Kidney glomerular epithelial cell (primary cell): Measurements from ENCODE around the gene RDX.
"Not testable (repeated sequence)": the region's sequence is repeated elsewhere in the genome, so short reads cannot be mapped to it uniquely, and the experiment has no call there.

Experiments
- DNase-seq: peaks from one replicate; lab custom pipeline; 2025; lab: John Stamatoyannopoulos, UW

Gene RDX

DNA sequence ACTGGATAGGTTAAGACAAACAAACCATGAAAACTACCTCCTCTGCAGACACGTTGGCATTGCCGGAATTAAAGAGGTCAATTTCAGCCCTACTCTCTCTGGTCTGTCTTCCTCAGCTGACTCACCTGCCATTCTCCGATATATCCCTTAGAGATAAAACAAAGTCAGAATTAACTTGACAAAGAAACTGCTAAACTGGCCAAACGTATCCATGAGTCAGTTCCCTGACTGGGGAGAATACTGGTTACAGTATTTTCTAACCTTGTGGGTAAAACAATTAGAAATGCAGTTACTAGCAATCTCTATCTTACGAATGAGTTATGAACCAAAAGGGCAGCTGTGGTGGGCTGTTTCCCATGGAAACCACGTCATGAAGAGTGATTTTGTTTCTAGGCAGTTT is 96.2 kb downstream of the RDX start:
- peak; percentile 91 for DNase-seq

DNA sequence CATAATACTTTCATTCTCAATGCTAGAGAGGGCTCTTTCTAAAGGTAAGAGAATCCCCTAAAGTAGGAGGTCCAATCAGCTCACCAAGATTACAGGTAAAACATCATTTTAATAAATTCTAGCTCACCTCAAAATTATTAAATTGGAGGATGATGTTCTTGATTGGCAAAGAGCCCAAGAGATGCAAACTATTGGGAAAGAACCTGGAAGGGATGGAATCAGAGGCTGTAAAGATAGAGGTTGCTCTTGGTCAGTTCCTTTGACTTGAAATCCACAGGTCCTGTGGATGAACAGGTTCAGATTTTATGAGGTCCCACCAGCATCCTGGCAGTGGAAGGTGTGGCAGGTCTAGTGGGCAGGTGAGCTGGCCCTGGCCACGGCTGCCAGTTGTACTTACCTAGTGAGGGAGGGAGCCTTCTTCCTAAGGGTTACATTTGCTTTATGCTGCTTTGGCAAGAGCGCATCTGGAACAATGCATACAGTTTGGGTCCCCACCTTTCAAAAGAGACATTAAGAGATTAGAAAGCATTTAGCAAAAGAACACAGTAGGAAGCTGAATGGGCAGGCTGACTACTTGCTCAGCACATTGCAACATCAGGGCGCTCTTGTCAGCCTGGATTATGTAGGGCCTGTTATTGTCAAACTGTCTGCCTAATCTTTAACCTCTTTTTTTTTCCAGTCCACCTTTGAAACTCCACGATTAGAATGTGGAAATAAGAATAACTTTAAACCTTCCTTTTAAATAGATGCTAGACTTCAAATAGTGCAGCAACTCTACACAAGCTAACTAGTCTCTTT is 97.0 kb downstream of the RDX start:
- no peak for DNase-seq

DNA sequence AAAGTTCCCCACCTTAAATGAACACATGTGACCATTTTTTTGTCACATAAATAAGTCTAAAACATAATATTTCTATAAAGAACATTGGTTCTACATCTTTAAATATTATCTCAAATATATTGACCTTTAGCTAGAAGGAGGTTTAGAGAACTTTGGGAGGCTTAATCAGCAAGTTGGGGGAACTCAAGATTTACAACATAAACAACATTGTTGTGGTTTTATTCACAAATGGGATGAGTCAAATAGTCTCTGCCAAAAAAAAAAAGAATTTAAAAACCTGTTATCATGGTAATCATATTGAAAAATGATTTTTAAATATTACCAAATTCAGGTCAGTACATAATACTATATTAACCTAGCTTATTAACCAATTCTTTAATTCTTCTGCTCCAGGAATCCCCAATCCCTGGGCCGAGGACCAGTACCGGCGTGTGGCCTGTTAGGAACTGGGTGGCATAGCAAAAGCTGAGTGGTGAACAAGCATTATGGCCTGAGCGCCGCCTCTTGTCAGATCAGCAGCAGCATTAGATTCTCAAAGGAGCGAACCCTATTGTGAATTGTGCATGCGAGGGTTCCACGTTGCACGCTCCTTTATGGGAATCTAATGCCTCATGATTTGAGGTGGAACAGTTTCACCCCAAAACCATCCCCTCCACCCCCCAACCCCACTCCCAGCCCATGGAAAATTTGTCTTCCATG is 98.2 kb downstream of the RDX start:
- no peak for DNase-seq

DNA sequence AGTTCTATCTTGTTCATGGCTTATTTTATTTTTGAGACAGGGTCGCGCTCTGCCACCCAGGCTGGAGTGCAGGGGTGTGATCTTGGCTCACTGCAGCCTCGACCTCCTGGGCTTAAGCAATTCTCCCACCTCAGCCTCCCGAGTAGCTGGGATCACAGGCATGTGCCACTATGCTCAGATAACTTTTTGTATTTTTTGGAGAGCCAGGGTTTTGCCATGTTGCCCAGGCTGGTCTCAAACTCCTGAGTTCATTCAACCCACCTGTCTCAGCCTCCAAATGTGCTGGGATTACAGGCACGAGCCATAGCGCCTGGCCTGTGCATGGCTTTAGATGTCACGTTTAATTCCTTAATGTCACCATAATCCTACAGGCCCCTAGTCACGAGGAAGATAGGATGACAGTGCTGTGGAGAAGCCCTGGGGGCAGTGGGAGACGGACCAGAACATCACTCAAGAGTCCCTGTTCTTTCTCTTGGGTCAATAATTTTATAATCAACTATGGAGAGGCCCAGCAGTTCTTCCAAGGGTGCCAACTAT is 99.5 kb downstream of the RDX start:
- no peak for DNase-seq

DNA sequence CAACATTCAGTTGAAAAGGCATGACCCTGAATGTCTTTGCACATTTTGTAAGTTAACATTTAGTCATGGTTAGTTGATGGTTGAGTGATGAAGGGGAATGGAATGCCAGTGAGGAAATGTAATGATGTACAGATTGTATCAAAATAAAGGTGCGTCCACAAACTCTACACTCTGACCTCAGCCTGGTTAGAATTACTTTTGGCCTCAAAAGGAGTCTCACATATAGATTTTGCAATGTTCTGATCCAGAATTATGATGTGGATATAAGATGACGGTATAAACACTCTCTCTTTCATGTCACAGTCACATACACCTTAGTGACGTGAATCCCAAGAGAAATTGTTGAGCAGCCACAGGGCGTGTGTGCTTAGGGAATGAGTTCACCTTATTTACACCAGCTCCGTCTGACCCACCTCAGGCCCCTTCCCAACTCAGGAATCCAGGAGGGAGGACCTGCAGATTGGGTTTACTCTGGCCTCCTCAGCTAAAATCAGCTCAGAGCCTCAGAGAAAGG is 100.1 kb downstream of the RDX start:
- DNase-seq, result peak; percentile 82

DNA sequence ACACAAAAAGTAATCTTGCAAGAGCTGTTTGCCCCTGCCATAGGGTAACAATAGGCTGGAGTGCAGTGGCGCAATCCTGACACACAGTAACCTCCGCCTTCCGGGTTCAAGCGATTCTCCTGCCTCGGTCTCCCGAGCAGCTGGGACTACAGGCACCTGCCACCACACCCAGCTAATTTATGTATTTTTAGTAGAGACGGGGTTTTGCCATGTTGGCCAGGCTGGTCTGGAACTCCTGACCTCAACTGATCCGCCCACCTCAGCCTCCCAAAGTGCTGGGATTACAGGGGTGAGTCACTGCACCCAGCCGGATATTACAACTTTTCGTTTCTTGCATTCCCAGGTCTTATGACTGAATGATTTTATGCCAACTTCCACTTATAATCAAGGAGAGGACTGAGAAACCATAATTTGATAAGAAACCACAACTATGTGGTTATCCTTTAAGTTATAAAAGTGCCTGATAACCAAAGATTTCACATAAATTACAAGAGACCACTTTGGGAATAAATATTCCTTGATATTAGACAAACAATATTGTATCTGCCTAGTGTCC is 102.1 kb downstream of the RDX start:
- peak; percentile 67 for DNase-seq

DNA sequence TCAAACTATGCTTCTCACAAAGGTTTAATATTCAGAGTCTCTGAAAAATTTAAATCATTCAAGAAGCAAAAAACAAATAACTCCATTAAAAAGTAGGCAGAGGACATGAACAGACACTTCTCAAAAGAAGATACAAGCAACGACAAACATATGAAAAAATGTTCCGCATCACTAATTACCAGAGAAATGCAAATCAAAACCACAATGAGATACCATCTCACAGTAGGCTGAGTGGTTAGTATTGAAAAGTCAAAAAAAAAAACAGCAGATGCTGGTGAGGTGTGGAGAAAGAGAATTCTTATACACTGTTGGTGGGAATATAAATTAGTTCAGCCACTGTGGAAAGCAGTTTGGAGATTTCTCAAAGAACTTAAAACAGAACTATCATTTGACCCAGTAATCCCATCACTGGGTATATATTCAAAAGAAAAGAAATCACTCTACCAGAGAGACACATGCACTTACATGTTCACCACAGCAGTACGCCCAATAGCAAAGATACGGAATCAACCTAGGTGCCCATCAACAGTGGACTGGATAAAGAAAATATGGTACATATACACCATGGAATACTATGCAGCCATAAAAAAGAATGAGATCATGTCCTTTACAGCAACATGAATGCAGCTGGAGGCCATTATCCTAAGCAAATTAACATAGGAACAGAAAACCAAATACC is 103.7 kb downstream of the RDX start:
- not testable (repeated sequence) for DNase-seq

DNA sequence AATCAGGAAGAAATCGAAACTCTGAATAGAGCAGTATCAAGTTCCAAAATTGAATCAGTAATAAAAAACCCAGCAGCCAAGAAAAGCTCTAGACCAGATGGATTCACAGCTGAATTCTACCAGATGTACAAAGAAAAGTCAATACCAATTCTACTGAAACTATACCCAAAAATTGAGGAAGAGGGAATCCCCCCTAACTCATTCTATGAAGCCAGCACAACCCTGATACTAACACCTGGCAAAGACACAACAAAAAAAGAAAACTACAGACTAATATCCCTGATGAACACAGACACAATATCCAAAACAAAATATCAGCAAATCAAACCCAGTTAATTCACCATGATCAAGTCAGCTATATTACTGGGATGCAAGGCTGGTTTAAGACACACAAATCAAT is 105.5 kb downstream of the RDX start:
- no peak for DNase-seq

DNA sequence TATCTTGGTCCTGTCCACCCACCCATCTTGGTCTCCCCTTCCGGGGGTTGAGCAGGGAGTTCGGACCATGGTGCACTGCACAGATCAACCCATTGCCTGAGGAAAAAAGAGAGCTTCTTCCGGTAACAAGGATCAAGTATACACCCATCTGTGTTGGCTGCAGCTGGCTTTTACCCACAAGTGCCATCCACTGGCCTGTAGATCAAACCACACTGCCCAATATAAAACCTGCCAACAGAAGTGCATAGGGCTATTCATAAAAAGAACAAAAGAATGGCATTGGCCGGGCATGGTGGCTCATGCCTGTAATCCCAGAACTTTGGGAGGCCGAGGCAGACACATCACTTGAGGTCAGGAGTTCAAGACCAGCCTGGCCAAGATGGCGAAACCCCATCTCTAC is 108.7 kb downstream of the RDX start:
- no peak for DNase-seq

DNA sequence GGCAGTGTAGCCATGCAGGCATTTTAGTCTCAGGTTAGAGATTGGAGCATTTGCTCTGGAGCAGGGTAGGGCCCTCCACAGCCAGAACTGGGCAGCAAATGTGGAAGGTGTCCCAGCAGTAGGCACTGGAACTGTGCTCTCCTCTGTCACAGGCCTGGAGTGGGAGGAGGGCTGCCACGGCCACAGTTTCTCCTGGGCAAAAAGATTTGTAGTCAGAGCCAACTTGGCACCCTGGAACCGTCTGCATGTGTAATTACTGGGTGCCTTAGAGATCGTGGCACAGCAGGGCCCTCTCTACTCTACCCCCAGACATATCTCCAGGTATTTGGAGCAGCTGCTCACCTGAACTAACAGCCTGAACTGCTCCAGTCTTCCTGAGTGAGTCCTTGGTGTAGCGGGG is 109.5 kb downstream of the RDX start:
- no peak for DNase-seq

DNA sequence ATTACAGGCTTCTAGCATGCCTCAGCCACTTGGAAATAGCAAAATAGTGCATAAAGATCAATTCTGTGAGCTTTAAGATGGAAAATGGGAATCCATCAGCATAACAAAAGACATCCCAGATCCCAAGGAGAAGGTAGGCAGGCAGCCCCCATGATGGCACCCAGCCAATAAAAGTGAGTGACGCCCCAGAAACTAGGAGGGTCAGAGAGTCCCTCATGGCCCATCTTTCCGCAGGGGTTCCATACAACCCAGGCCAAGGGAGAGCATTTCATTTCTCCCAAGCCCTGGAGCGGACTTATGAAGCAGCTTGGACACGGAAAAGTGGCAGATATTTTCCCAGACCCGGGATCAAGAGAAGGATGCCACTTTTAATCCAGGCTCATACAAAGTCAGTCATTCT is 110.0 kb downstream of the RDX start:
- no peak for DNase-seq

DNA sequence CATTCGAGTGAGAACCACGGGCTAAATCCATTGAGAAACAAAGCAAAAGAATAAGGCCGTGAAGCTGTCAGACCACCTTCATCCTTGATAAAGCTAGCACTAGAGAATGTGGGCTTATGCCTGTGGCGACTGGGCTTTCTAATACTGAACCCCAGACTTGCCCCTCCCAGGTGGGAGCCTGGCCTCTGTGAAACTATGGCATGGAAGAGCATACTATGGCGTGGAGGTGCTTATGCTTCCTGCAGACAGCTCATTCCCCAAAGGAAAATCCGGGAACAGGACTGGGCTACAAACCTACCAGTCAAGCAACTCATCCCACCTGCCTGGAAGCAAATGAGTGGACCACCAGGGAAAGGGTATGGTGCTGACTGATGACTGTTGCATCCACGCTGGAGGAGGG is 110.8 kb downstream of the RDX start:
- DNase-seq, result no peak

DNA sequence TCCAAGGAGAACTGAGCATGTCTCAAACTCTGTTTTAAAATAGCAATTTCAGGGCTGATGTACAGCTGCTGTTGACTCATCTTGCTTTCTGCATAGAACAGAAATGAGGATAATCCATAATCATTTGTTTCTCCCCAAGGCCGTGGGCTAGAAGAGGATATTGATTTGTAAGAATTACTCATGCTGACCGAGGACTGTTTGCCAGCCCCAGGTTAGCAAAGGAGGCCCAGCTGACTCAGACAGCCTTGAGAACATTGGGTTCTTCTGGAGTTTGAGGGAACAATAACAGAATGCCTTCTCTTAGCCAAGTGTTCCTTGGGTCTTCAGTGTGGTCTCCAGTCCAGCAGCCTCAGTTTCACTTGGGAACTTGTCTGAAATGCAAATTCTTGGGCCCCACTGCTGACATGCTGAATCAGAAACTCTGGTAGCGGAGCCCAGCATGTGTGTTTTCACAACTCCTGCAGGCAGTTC is 111.3 kb downstream of the RDX start:
- no peak for DNase-seq

DNA sequence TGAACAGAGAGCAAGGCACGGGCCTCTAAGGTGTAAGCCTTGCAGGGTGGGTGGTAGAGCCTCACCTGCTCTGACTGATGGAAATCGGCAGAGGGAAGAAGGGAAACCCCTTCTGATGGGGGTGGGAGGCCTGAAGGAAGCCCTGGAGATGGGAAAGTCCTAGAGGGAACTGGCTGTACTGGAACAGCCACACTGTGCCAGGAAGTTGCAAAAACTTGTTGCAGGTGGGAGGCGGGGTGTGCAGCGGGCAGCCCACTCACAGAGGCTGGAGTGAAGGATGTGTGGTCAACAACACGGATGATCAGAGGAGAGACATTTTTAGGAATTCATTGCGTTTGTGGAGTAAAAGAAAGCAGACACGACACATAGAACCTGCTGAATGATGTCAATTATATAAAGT is 112.0 kb downstream of the RDX start:
- no peak for DNase-seq

DNA sequence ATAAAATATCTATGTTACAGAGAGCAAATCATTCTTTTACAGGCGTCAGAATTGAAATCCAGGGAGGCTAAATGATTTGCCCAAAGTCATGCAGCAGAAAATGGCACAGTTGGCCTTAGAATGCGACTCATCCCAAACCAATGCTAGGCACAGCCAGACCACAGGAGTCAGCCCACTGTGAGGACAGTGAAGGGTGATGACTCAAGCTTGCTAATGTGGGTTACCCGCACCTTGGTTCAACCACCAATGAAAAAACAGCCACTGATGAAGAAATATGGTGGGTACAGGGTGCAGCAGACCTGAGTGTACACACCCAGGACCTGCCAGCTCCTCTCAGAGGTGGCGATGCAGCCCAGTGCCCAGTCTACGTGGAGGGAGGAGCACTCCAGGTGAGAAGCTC is 113.5 kb downstream of the RDX start:
- no peak for DNase-seq

DNA sequence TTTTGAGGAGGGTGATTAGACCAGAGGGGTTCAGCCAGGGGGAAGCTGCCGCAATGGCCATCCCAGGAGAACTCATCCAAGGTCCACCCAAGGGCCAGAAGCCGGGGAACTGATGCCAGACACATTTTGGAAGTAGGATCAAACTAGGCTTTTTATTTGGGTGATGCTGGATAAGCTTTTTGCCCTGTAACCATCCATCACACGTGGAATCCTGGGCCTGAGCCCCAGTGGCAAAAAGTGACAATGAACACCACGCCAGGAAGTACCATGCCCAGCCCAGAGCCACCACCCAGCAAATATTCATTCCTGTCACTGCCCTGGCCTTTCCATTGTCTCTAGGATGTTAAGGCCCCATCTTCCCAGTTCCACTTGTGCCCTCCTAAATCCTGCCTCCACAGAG is 117.3 kb downstream of the RDX start:
- no peak for DNase-seq

DNA sequence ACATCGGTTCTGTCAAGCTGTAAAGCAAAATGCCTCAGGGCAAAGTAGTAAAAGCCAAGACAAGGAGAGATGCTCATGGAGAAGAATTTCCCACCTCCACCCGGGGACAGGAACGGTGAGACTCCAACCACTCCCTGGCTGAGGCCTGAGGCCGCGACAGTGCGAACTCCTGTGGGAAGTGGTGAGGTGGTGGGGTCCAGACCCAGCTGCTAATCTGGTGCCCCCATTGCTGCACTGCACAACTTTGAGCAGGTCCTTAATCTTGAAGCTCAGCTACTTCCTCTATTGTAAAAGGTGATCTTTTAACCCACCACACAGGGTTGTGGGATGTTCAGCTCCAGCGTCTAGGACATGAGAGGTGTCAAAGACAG is 119.3 kb downstream of the RDX start:
- DNase-seq, result no peak

DNA sequence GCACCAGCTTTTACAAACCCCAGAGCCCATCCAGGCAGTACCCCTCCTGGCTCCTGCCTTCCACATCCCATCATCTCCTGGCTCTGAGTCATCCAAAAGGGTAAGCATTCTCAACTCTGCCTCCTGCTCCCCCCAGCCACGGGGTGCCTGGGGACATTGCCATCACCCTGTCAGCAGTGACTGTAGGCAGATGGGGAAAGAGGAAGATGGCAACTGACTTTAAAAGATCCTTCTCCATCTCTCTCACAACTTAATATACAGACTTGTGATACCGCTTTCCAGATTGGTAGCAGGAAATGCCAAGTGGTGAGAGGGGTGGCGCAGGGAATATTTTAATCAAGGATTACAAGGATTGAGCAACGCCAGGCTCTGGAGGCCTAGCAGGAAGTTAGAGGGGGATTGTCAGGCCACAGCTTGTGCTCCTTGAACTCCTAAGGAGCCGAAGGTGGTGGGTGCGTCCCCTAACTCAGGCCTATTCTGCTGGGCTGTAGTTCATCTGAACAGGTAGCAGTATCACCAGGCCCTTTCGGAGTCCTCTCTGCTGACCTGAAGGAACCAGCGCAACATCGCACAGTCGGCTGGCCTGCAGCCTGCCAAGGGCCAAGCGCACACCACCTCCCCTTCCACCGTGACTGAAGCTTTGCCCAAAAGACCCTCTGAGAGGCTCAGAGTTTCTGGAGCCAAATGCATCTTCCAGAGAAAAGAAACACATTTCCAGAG is 119.9 kb downstream of the RDX start:
- DNase-seq, result no peak

DNA sequence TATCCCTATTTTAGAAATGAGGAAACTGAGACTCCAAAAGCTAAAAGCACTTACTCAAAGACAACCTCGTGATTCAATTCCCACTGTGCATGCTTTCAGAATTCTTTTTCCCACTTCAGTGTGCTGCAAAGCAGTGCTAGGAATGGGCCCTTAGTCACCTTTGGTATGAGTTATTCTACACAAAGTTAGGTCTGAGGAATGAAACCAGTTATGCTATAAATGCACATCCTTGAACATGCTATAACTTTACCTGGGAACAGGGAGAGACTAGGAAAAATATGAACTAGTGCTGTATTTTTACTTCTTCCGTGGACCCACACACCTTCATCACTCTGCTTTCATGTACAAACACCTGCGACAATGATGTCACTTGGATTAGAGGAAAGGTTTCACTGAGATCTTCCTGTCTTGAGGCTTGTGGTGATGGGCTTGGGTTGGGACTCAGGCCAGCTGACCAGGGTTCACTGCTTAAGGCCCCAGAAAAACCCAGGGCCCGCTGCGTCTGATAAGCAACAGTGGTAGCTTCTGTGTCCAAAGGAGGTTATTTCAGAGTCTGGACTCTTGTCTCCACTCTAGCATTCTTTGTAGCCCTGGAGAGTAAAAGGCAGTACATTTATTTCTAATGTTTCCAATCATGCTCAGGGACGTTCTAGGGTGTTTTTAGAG is 121.6 kb downstream of the RDX start:
- DNase-seq, result peak; percentile 31

DNA sequence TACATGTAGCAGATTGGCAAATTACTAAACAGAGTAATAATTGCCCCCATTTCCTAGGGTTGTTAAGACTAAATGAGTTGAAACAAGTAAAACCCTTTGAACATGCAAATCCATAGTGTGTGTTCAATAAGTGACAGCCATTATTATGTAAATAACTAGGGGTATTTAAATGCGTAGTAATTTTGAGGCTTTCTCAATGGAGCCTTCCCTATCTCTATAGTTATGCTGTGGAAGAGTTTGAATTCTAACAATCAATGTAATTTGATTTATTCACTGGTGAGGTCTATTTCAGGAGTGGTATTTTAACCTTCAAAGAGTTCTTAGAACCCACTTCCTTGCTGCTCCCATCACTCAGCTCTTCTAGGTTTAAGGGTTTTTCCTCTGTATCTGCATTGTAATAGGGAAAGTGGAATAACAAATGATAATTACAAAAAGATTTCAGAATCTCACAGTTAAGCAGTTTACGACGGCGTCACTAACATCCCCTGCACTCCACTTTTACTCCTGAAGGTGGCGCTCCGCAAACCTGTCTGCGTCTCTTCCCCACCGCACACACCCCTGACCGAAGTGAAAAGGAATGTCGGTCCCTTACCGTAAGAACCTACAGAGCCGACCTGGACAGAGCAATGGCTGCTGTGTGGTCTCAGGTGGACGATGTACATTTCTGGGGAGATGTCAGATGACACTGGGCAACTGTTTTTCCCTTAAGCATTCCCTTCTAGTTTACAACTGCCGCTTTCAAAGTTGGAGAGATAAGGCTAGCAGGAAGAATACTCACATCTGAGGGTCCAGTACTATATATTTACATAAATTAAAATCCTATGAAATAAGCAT is 122.4 kb downstream of the RDX start:
- DNase-seq, result peak; percentile 44
